Lung (tissue), 12 donors: ENCODE results near the gene C3orf70. TPM values are rescaled to one million over a fixed set of nuclear protein-coding genes. Genes with fewer than 3 reads are reported as not detected.

Experiments used
- ATAC-seq: fragments of 200-7000 bp; cut with Tn5 transposase; one replicate; pipeline ENCODE4 v1.9.1; 2020; ENCODE audit warnings: moderate number of reproducible peaks; ENCODE audit not compliant: insufficient read depth, low FRiP score
- DNase-seq, 3 donors: peaks; one replicate each; pipeline ENCODE4 v3.0.0-alpha.2; 2013 to 2017
- H3K27ac ChIP-seq, 2 donors: one replicate each; pipeline ENCODE4 v1.5.1; 2013; ENCODE audit warnings: mild to moderate bottlenecking in 2 of 2, moderate library complexity in 2 of 2, control low read depth in 1 of 2, inconsistent platforms in 1 of 2, low read depth in 1 of 2, low read length in 1 of 2
- H3K27me3 ChIP-seq, 3 donors: one replicate each; pipeline ENCODE4 v1.5.1; 2013; ENCODE audit warnings: low read length in 2 of 3; ENCODE audit not compliant: control insufficient read depth in 3 of 3, insufficient read depth in 3 of 3
- H3K36me3 ChIP-seq, 4 donors: one replicate each; pipeline ENCODE4 v1.5.1; 2013; ENCODE audit warnings: low read length in 4 of 4, mild to moderate bottlenecking in 1 of 4, moderate library complexity in 1 of 4; ENCODE audit not compliant: control insufficient read depth in 4 of 4, insufficient read depth in 4 of 4
- H3K4me1 ChIP-seq, 5 donors: one replicate each; pipeline ENCODE4 v1.5.1; 2013; ENCODE audit warnings: low read length in 5 of 5, mild to moderate bottlenecking in 2 of 5, moderate library complexity in 1 of 5; ENCODE audit not compliant: control insufficient read depth in 5 of 5, insufficient read depth in 5 of 5
- H3K4me3 ChIP-seq: one replicate; pipeline ENCODE4 v1.5.1; 2013; ENCODE audit warnings: mild to moderate bottlenecking, control low read depth, moderate library complexity
- H3K9ac ChIP-seq, 2 donors: one replicate each; pipeline ENCODE4 v1.5.1; 2013; ENCODE audit warnings: low read length in 2 of 2, control low read depth in 1 of 2; ENCODE audit not compliant: insufficient read depth in 1 of 2
- H3K9me3 ChIP-seq, 4 donors: one replicate each; pipeline ENCODE4 v1.5.1; 2013; ENCODE audit warnings: low read length in 3 of 4, mild to moderate bottlenecking in 1 of 4, moderate library complexity in 1 of 4; ENCODE audit not compliant: control insufficient read depth in 4 of 4, insufficient read depth in 3 of 4
- CTCF ChIP-seq: IDR thresholded peaks from 2 replicates; pipeline ENCODE4 v1.5.1; 2012; ENCODE audit warnings: mild to moderate bottlenecking; ENCODE audit errors: control extremely low read depth, extremely low read depth
- WGBS, 2 donors: extraction: QIAGEN DNeasy Blood & Tissue Kit; methylation state at CpG; one replicate each; pipeline ENCODE4 v1.1.7; 2013; 5-methylcytosine and 5-hydroxymethylcytosine counted together
- polyA plus RNA-seq, 2 donors: library from polyadenylated mRNA; stranded (reverse); fragments of 200-250 nt; gene quantifications; one replicate each; pipeline ENCODE4 v1.2.1, GENCODE V29; 2013
- total RNA-seq, 2 donors: library from RNA; depleted of rRNA in 1 of 2; stranded (reverse); fragments of >200 nt in 1 of 2; gene quantifications; one replicate each; pipeline ENCODE4 v1.2.1, GENCODE V29; 2014 to 2021
- donor health status: control.
- donor health status: control.
- donor health status: Bipolar disorder and iron deficiency.
- donor health status: healthy.
- donor health status: DM: yes; HTN: yes; CAD: no.

C3orf70 gene
- total and polyA plus RNA-seq, 4 donors = 0.45 to 4.9 (median 1.8) TPM

- Histone ChIP-seq H3K9me3 (no peaks in the 10 kb centered on the region), H3K27me3 (no peaks in the 10 kb centered on the region), H3K4me3 (no peak overlapping the region), H3K4me1 (peaks cover 0 to 12% (median 0%) of the 10 kb centered on the region in 5 donors), H3K27ac (no peak overlapping the region), H3K36me3 (no peaks in the 10 kb centered on the region), H3K9ac (no peak overlapping the region)
- ATAC-seq (no peak), DNase-seq (no peak)
- no peak for TF ChIP-seq CTCF
- WGBS, 2 donors = 81 to 85% methylated on average over 11 of the region's 11 CpGs
These were observed 19.5 kb upstream of the C3orf70 start for GRCh38 chr3:185172086-185173049.

- no peak overlapping the region for H3K9ac ChIP-seq
- H3K4me1 ChIP-seq = no peaks in the 10 kb centered on the region
- TF ChIP-seq CTCF = no peak
- WGBS, 2 donors = 75 to 86% methylated on average over 6 of the region's 6 CpGs
- no peak overlapping the region for H3K4me3 ChIP-seq
- DNase-seq (no peak), ATAC-seq (no peak)
- H3K36me3 ChIP-seq = no peaks in the 10 kb centered on the region
- peaks cover 0 to 2% (median 0%) of the 10 kb centered on the region in 4 donors for H3K9me3 ChIP-seq
- H3K27ac ChIP-seq = no peak overlapping the region
- H3K27me3 ChIP-seq = no peaks in the 10 kb centered on the region
These were observed 11.8 kb upstream of the C3orf70 start for GRCh38 chr3:185164428-185165217.

GRCh38 chr3:185162634-185163033, 9.8 kb upstream of the C3orf70 start:
- no peaks in the 10 kb centered on the region for H3K4me1 ChIP-seq
- 69 to 91% methylated on average over 8 of the region's 8 CpGs for WGBS, 2 donors
- no peak for ATAC-seq
- no peak for DNase-seq
- H3K4me3 ChIP-seq = no peak overlapping the region
- H3K27ac ChIP-seq = no peak overlapping the region
- peaks cover 0 to 2% (median 0%) of the 10 kb centered on the region in 4 donors for H3K9me3 ChIP-seq
- no peak overlapping the region for H3K9ac ChIP-seq
- no peaks in the 10 kb centered on the region for H3K27me3 ChIP-seq
- no peaks in the 10 kb centered on the region for H3K36me3 ChIP-seq
- no peak for TF ChIP-seq CTCF
